ENCODE results near the gene HHAT.

HHAT gene

DNA sequence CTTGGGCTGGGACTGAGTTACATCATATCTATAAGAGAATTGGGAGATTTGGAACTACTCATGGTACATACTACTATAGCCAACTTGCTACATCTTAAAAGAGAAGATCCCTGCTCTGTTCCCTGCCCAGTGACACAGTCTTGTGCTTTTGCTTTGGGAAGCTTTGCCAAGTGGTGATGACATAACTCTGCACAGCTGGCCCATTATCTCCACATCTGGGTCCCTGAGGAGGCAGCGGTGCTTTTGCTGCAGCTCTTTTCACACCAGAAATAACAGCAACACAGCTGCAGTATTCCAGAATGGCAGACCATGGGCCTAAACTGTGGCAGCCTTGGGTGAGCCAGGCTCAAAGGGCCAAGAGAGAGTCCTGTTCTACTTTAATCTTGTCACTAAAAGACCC, 296.0 kb downstream of the HHAT start:
- TF ChIP-seq CTCF (IDR thresholded peaks at IDR 0.05; ENCODE audit: low read depth, low read length), result no peak
- in situ Hi-C loops (cut with HindIII; ENCODE audit: low sequenced_read_pairs), result no loop called here
- no peak for DNase-seq (ENCODE audit: low read depth, low spot score)

DNA sequence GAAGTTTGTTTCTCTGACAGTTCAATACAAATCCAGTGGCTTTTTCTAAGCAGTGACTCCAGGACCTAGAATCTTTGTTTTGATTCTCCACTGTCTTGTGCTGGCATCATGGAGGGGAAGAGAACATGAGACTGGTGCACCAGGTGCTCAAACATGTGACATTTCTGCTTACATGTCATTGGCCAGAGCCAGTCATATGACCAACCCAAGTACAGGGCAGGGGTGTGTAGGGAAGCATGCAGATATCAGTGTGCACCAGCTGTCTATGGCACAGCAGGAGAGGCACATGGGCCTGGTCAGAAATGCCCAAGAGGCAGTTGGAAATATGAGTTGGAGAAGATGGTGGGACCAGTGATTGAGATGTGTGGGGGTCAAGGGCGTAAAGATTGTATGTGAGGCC, 297.0 kb downstream of the HHAT start:
- no peak overlapping the region for H3K4me3 ChIP-seq (ENCODE audit: low read depth, low read length)
- no peak for TF ChIP-seq CTCF (IDR thresholded peaks at IDR 0.05; ENCODE audit: low read depth, low read length)
- DNase-seq (ENCODE audit: low read depth, low spot score), result no peak
- in situ Hi-C loops (cut with HindIII; ENCODE audit: low sequenced_read_pairs), result no loop called here

More for the DNA sequence above, 296.0 kb downstream of the HHAT start:
- H3K4me3 ChIP-seq (ENCODE audit: low read depth, low read length), result no peak overlapping the region

GRCh38 chr1:210626341-210626740, 297.6 kb downstream of the HHAT start:
- no peak for TF ChIP-seq CTCF (IDR thresholded peaks at IDR 0.05; ENCODE audit: low read depth, low read length)
- H3K4me3 ChIP-seq (ENCODE audit: low read depth, low read length), result no peak overlapping the region
- DNase-seq (ENCODE audit: low read depth, low spot score), result no peak
- in situ Hi-C loops (cut with HindIII; ENCODE audit: low sequenced_read_pairs), result no loop called here

- no peak for TF ChIP-seq CTCF (IDR thresholded peaks at IDR 0.05; ENCODE audit: low read depth, low read length)
- H3K4me3 ChIP-seq (ENCODE audit: low read depth, low read length), result no peak overlapping the region
- in situ Hi-C loops (cut with HindIII; ENCODE audit: low sequenced_read_pairs), result no loop called here
Measured at GRCh38 chr1:210627755-210628154, 299.1 kb downstream of the HHAT start.

DNA sequence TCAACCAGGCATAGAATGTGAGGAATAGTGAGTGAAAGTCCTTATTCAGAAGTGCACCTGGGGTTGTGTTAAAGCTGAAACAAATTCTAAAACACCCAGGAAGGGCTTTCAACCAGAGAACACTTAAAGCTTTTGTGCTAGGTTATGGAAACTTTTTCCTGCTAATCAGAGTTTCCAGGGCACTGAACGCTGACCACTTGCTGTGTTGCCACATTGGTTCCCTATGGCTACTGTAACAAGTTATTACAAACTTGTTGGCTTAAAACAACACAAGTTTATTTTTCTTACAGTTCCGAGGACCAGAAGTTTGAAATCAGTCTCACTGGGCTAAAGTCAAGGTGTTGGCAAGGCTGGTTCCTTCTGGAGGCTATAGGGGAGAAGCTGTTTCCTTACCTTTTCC, 300.6 kb downstream of the HHAT start:
- no peak for TF ChIP-seq CTCF (IDR thresholded peaks at IDR 0.05; ENCODE audit: low read depth, low read length)
- H3K4me3 ChIP-seq (ENCODE audit: low read depth, low read length), result no peak overlapping the region
- in situ Hi-C loops (cut with HindIII; ENCODE audit: low sequenced_read_pairs), result no loop called here
- DNase-seq (ENCODE audit: low read depth, low spot score), result no peak

More at GRCh38 chr1:210627755-210628154, 299.1 kb downstream of the HHAT start:
- DNase-seq (ENCODE audit: low read depth, low spot score), result no peak

DNA sequence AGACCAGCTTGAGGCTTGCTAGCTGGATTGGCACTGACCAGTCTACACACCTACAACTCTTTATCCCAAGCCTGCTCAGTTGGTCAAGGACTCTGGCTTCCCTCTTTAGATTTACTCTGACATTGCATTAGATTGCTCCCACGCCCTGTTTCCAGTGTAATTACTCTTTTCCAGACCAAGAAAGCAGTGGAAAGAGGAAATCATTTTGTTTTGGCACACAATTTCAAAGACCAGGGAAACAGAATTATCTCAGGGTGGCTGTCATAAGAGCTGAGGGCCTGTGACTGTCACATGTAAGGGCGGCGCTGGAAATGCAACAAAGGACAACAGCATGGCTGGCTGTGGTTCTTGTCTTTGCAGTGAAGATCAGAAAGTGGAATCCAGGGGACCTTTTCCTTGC, 302.7 kb downstream of the HHAT start:
- in situ Hi-C loops (cut with HindIII; ENCODE audit: low sequenced_read_pairs), result no loop called here
- no peak overlapping the region for H3K4me3 ChIP-seq (ENCODE audit: low read depth, low read length)
- DNase-seq (ENCODE audit: low read depth, low spot score), result no peak
- no peak for TF ChIP-seq CTCF (IDR thresholded peaks at IDR 0.05; ENCODE audit: low read depth, low read length)

- no peak for DNase-seq (ENCODE audit: low read depth, low spot score)
- TF ChIP-seq CTCF (IDR thresholded peaks at IDR 0.05; ENCODE audit: low read depth, low read length), result no peak
- in situ Hi-C loops (cut with HindIII; ENCODE audit: low sequenced_read_pairs), result no loop called here
Measured at GRCh38 chr1:210633140-210633539, 304.4 kb downstream of the HHAT start.

More at GRCh38 chr1:210633140-210633539, 304.4 kb downstream of the HHAT start:
- no peak overlapping the region for H3K4me3 ChIP-seq (ENCODE audit: low read depth, low read length)
